Fibroblast of villous mesenchyme (primary cell): ENCODE measurements around the gene CT45A3. TPM values are rescaled to one million over a fixed set of nuclear protein-coding genes. Genes with fewer than 3 reads are reported as not detected.
"Not testable (repeated sequence)": the region's sequence is repeated elsewhere in the genome, so short reads cannot be mapped to it uniquely, and the experiment has no call there.

Source experiments
- DNase-seq: peaks from one replicate; pipeline ENCODE4 v3.0.0-alpha.2; 2010; ENCODE audit warnings: low read depth
- H3K4me3 ChIP-seq: 2 replicates; pipeline ENCODE4 v1.5.1; 2011; ENCODE audit warnings: low read depth, mild to moderate bottlenecking, low read length
- CTCF ChIP-seq: IDR thresholded peaks from 2 replicates; pipeline ENCODE4 v1.5.1; 2012; ENCODE audit warnings: low read depth, mild to moderate bottlenecking, low read length; ENCODE audit not compliant: insufficient read depth
- total RNA-seq: library from RNA; depleted of rRNA; stranded (reverse); fragments of >200 nt; gene quantifications from 2 replicates; pipeline ENCODE4 v1.2.3, GENCODE V29; 2012

The CT45A3 gene
- not detected in 2 replicates for total RNA-seq

- H3K4me3 ChIP-seq = not testable (repeated sequence)
These were observed at the start of gene CT45A3 for GRCh38 chrX:135768091-135768490. Gene CT45A3 (minus strand): TSS chrX:135768191. CDS start chrX:135764444, 3,747 bp downstream.

GRCh38 chrX:135802687-135803086, 34.7 kb upstream of the CT45A3 start, which contains the start of gene CT45A6:
Gene CT45A6 (minus strand): TSS chrX:135802787. CDS start chrX:135798993, 3,794 bp downstream.
- not testable (repeated sequence) for H3K4me3 ChIP-seq, DNase-seq

More at GRCh38 chrX:135768091-135768490, at the start of gene CT45A3:
- DNase-seq = not testable (repeated sequence)

GRCh38 chrX:135785403-135785802, 17.4 kb upstream of the CT45A3 start, which contains the start of gene CT45A5:
Gene CT45A5 (minus strand): TSS chrX:135785503. CDS start chrX:135781729, 3,774 bp downstream.
- H3K4me3 ChIP-seq, DNase-seq: not testable (repeated sequence)

GRCh38 chrX:135744739-135745138, 23.3 kb downstream of the CT45A3 start:
- DNase-seq, H3K4me3 ChIP-seq: not testable (repeated sequence)

- no peak for TF ChIP-seq CTCF
- no peak for DNase-seq
- H3K4me3 ChIP-seq = no peak overlapping the region
These were observed 26.7 kb downstream of the CT45A3 start for GRCh38 chrX:135741192-135741715.

GRCh38 chrX:135740681-135741149, 27.3 kb downstream of the CT45A3 start:
- TF ChIP-seq CTCF = peak; percentile 50
- no peak overlapping the region for H3K4me3 ChIP-seq
- peak; percentile 1 for DNase-seq

GRCh38 chrX:135737366-135738071, 30.5 kb downstream of the CT45A3 start:
- DNase-seq = peak; percentile 0
- TF ChIP-seq CTCF = no peak
- no peak overlapping the region for H3K4me3 ChIP-seq

- DNase-seq, H3K4me3 ChIP-seq: not testable (repeated sequence)
These were observed 33.3 kb downstream of the CT45A3 start for GRCh38 chrX:135734666-135735065.

- no peak for DNase-seq
- H3K4me3 ChIP-seq = no peak overlapping the region
- TF ChIP-seq CTCF = no peak
These were observed 54.2 kb downstream of the CT45A3 start for GRCh38 chrX:135713795-135714194.

- not testable (repeated sequence) for DNase-seq, H3K4me3 ChIP-seq
These were observed 54.8 kb downstream of the CT45A3 start, which contains the start of gene CT45A1 for GRCh38 chrX:135713183-135713689. Gene CT45A1 (plus strand): TSS chrX:135713639. CDS start chrX:135718941, 5,302 bp downstream.
